ENCODE results near the gene LIG3.

- TF ChIP-seq POLR2AphosphoS5 (IDR thresholded peaks at IDR 0.05): no peak
- TF ChIP-seq CTCF (IDR thresholded peaks at IDR 0.05): no peak
These were observed 72.5 kb downstream of the LIG3 start for GRCh38 chr17:35052780-35053179.
